ENCODE results near the gene ATP6V1E1.

The ATP6V1E1 gene

GRCh38 chr22:17596226-17596625 is 32.3 kb downstream of the ATP6V1E1 start:
- no peak for DNase-seq
- 0 out of 2 replicates have a peak, but pooled peaks cover 4% of the 10 kb centered on the region for H4K20me1 ChIP-seq (ENCODE audit: insufficient read depth, low read length)
- no peaks in the 10 kb centered on the region for H3K27me3 ChIP-seq (replicated peaks; ENCODE audit: insufficient read depth, low read length)
- TF ChIP-seq EZH2 (optimal IDR thresholded peaks at IDR 0.05; ENCODE audit: low read depth, low read length) (no peak), EZH2phosphoT487 (IDR thresholded peaks at IDR 0.05; ENCODE audit: low read length) (no peak)
- TF ChIP-seq, protein P1, sequence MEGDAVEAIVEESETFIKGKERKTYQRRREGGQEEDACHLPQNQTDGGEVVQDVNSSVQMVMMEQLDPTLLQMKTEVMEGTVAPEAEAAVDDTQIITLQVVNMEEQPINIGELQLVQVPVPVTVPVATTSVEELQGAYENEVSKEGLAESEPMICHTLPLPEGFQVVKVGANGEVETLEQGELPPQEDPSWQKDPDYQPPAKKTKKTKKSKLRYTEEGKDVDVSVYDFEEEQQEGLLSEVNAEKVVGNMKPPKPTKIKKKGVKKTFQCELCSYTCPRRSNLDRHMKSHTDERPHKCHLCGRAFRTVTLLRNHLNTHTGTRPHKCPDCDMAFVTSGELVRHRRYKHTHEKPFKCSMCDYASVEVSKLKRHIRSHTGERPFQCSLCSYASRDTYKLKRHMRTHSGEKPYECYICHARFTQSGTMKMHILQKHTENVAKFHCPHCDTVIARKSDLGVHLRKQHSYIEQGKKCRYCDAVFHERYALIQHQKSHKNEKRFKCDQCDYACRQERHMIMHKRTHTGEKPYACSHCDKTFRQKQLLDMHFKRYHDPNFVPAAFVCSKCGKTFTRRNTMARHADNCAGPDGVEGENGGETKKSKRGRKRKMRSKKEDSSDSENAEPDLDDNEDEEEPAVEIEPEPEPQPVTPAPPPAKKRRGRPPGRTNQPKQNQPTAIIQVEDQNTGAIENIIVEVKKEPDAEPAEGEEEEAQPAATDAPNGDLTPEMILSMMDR (IDR thresholded peaks at IDR 0.05; ENCODE audit: low read length), result no peak
- no peak overlapping the region for H3K27ac ChIP-seq (ENCODE audit: low read length)
- peaks cover 9% of the 10 kb centered on the region for H3F3A ChIP-seq (ENCODE audit: insufficient read depth, low read length)
- H3K4me1 ChIP-seq (ENCODE audit: low read length), result peaks cover 13% of the 10 kb centered on the region
- H3K4me3 ChIP-seq (ENCODE audit: low read length), result no peak overlapping the region
- no peak overlapping the region for H2AFZ ChIP-seq (ENCODE audit: low read length)
- H3K4me2 ChIP-seq (ENCODE audit: low read depth, low read length), result no peak overlapping the region
- H3K36me3 ChIP-seq (replicated peaks; ENCODE audit: insufficient read depth, low read length), result peaks cover 4% of the 10 kb centered on the region; the same call in 1 of the 2 replicates
- no peaks in the 10 kb centered on the region for H3K9me2 ChIP-seq (replicated peaks; ENCODE audit: insufficient read depth, low read length)
- no peaks in the 10 kb centered on the region for H3K9me3 ChIP-seq (replicated peaks; ENCODE audit: insufficient read depth, low read length)
- H3K9ac ChIP-seq (ENCODE audit: low read length), result no peak overlapping the region
- H3K79me2 ChIP-seq (ENCODE audit: low read length), result peaks cover 11% of the 10 kb centered on the region

DNA sequence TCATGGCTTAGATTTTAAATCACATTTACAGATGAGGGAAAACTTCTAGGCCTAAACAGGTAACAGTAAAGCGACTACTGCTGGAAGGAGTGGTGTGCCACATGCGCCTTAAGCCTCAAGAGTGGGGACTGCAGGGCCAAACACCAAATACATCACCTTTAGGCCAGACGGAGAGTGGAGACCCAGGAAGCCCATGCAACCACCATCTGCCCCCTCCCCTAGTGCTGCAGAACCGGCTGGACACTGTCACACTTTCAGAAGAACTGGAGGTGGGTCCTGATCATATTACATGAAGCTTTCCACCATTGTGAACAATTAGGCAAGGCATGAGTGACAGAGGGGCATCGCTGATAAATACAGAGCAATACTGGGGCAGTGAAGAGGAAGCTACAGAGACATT is 36.3 kb downstream of the ATP6V1E1 start:
- no peaks in the 10 kb centered on the region for H4K20me1 ChIP-seq (ENCODE audit: insufficient read depth, low read length)
- no peak overlapping the region for H2AFZ ChIP-seq (ENCODE audit: low read length)
- no peaks in the 10 kb centered on the region for H3K9me2 ChIP-seq (replicated peaks; ENCODE audit: insufficient read depth, low read length)
- no peaks in the 10 kb centered on the region for H3K9me3 ChIP-seq (replicated peaks; ENCODE audit: insufficient read depth, low read length)
- H3K9ac ChIP-seq (ENCODE audit: low read length), result no peak overlapping the region
- H3K4me1 ChIP-seq (ENCODE audit: low read length), result peaks cover 13% of the 10 kb centered on the region
- H3K27ac ChIP-seq (ENCODE audit: low read length), result no peak overlapping the region
- H3K36me3 ChIP-seq (replicated peaks; ENCODE audit: insufficient read depth, low read length), result peaks cover 1% of the 10 kb centered on the region; the same call in 1 of the 2 replicates
- TF ChIP-seq, protein P1 (IDR thresholded peaks at IDR 0.05; ENCODE audit: low read length), result no peak
- TF ChIP-seq EZH2phosphoT487 (IDR thresholded peaks at IDR 0.05; ENCODE audit: low read length) (no peak), EZH2 (optimal IDR thresholded peaks at IDR 0.05; ENCODE audit: low read depth, low read length) (no peak)
- H3K4me2 ChIP-seq (ENCODE audit: low read depth, low read length), result no peak overlapping the region
- peaks cover 7% of the 10 kb centered on the region for H3K79me2 ChIP-seq (ENCODE audit: low read length)
- peaks cover 9% of the 10 kb centered on the region for H3F3A ChIP-seq (ENCODE audit: insufficient read depth, low read length)
- no peak for DNase-seq
- H3K27me3 ChIP-seq (replicated peaks; ENCODE audit: insufficient read depth, low read length), result no peaks in the 10 kb centered on the region
- H3K4me3 ChIP-seq (ENCODE audit: low read length), result no peak overlapping the region

- H3F3A ChIP-seq (ENCODE audit: insufficient read depth, low read length), result peaks cover 9% of the 10 kb centered on the region
- H3K79me2 ChIP-seq (ENCODE audit: low read length), result peaks cover 7% of the 10 kb centered on the region
- H2AFZ ChIP-seq (ENCODE audit: low read length), result no peak overlapping the region
- H3K9me3 ChIP-seq (replicated peaks; ENCODE audit: insufficient read depth, low read length), result no peaks in the 10 kb centered on the region
- H3K9ac ChIP-seq (ENCODE audit: low read length), result no peak overlapping the region
- DNase-seq, result no peak
- no peaks in the 10 kb centered on the region for H3K27me3 ChIP-seq (replicated peaks; ENCODE audit: insufficient read depth, low read length)
- H4K20me1 ChIP-seq (ENCODE audit: insufficient read depth, low read length), result no peaks in the 10 kb centered on the region
- peaks cover 12% of the 10 kb centered on the region for H3K4me1 ChIP-seq (ENCODE audit: low read length)
- no peak overlapping the region for H3K27ac ChIP-seq (ENCODE audit: low read length)
- TF ChIP-seq EZH2phosphoT487 (IDR thresholded peaks at IDR 0.05; ENCODE audit: low read length) (no peak), EZH2 (optimal IDR thresholded peaks at IDR 0.05; ENCODE audit: low read depth, low read length) (no peak)
- TF ChIP-seq, protein P1 (IDR thresholded peaks at IDR 0.05; ENCODE audit: low read length), result no peak
- H3K4me3 ChIP-seq (ENCODE audit: low read length), result no peak overlapping the region
- H3K9me2 ChIP-seq (replicated peaks; ENCODE audit: insufficient read depth, low read length), result no peaks in the 10 kb centered on the region
- no peak overlapping the region for H3K4me2 ChIP-seq (ENCODE audit: low read depth, low read length)
- no peaks in the 10 kb centered on the region; the same call in 1 of the 2 replicates for H3K36me3 ChIP-seq (replicated peaks; ENCODE audit: insufficient read depth, low read length)
Observed at GRCh38 chr22:17590586-17590985, 38.0 kb downstream of the ATP6V1E1 start.

Measured in MM.1S (cell line).